ENCODE data around the gene SEPTIN6. TPM values are rescaled to one million over a fixed set of nuclear protein-coding genes. Genes with fewer than 3 reads are reported as not detected.

SEPTIN6 gene
- polyA plus RNA-seq, 1 of the 3 experiments (the other 2 are of a cell fraction), result 33.1 TPM

DNA sequence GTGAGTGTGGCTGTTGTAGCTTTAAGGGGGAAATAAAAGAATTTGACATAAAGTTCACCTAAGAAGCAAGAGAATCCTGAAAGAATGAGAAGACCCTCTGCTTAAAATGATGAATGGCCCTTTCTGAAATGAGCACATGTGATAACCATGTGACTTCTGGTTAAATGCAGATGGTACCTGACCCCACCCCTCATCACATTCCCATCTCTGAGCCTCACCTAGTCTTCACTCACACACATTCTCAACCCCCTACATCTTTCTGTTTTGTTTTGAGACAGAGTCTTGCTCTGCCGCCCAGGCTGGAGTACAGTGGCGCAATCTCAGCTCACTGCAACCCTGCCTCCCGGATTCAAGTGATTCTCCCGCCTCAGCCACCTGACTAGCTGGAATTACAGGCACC, 31.5 kb downstream of the SEPTIN6 start:
- H3K79me2 ChIP-seq (ENCODE audit: insufficient read depth), result no peaks in the 10 kb centered on the region
- no peaks in the 10 kb centered on the region; the same call in 1 of the 2 replicates for H3K27me3 ChIP-seq (ENCODE audit: insufficient read depth)
- H3K9ac ChIP-seq, result no peak overlapping the region
- no peaks in the 10 kb centered on the region for H3K9me3 ChIP-seq
- no peak overlapping the region for H3K4me2 ChIP-seq
- no peak overlapping the region for H3K4me3 ChIP-seq (ENCODE audit: low read depth in 2 of 2, low read length in 1 of 2)
- DNase-seq, result no peak
- H3F3A ChIP-seq (replicated peaks; ENCODE audit: insufficient read depth), result peaks cover 4% of the 10 kb centered on the region
- ChIA-PET CTCF (interaction anchor here (1.2 to 1.6 kb wide), 2 partner anchors 68 to 97 kb away, joined by 3 to 4 read pairs; partner anchors contain the start of gene SOWAHD), POLR2A (no interaction called here)
- no peak overlapping the region for H2AFZ ChIP-seq (ENCODE audit: low read depth)
- H3K4me1 ChIP-seq (ENCODE audit: control insufficient read depth in 1 of 2, insufficient read depth in 2 of 2, low read depth in 1 of 2, low read length in 1 of 2), result peaks cover 0 to 2% of the 10 kb centered on the region in 2 experiments; a peak in 1 of 4 replicates
- H3K36me3 ChIP-seq (replicated peaks in 1 of 2; ENCODE audit: control insufficient read depth in 1 of 2, insufficient read depth in 2 of 2, low read length in 1 of 2), result no peaks in the 10 kb centered on the region
- no peaks in the 10 kb centered on the region for H3K9me2 ChIP-seq
- no peak overlapping the region for H3K27ac ChIP-seq (ENCODE audit: low read depth in 2 of 2, low read length in 1 of 2)
- 42% methylated on average over 4 of the region's 4 CpGs for WGBS (ENCODE audit: low lambda C conversion rate)
- TF ChIP-seq RAD21 (IDR thresholded peaks at IDR 0.05; ENCODE audit: low read length), result no peak
- TF ChIP-seq FOXM1 (IDR thresholded peaks at IDR 0.05; ENCODE audit: low read depth), result no peak
- no peak for TF ChIP-seq TCF12 (IDR thresholded peaks at IDR 0.05)
- no peak for TF ChIP-seq YY1 (IDR thresholded peaks at IDR 0.05; ENCODE audit: low read depth)
- TF ChIP-seq MEF2A (IDR thresholded peaks at IDR 0.05; ENCODE audit: borderline replicate concordance, low read depth), result no peak
- TF ChIP-seq ELF1 (IDR thresholded peaks at IDR 0.05), result no peak
- TF ChIP-seq, protein P1, sequence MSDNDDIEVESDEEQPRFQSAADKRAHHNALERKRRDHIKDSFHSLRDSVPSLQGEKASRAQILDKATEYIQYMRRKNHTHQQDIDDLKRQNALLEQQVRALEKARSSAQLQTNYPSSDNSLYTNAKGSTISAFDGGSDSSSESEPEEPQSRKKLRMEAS (IDR thresholded peaks at IDR 0.05; ENCODE audit: low read depth), result no peak
- no peak for TF ChIP-seq MXI1 (IDR thresholded peaks at IDR 0.05; ENCODE audit: low read depth, low read length)
- TF ChIP-seq, protein P2, sequence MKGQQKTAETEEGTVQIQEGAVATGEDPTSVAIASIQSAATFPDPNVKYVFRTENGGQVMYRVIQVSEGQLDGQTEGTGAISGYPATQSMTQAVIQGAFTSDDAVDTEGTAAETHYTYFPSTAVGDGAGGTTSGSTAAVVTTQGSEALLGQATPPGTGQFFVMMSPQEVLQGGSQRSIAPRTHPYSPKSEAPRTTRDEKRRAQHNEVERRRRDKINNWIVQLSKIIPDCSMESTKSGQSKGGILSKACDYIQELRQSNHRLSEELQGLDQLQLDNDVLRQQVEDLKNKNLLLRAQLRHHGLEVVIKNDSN (IDR thresholded peaks at IDR 0.05; ENCODE audit: borderline replicate concordance, low read depth), result no peak
- TF ChIP-seq RXRA (IDR thresholded peaks at IDR 0.05; ENCODE audit: borderline replicate concordance, low read depth), result no peak
- no peak for TF ChIP-seq GATA2 (CRISPR knock-in tag; IDR thresholded peaks at IDR 0.05)
- no peaks in the 10 kb centered on the region for H4K20me1 ChIP-seq (ENCODE audit: insufficient read depth)

DNA sequence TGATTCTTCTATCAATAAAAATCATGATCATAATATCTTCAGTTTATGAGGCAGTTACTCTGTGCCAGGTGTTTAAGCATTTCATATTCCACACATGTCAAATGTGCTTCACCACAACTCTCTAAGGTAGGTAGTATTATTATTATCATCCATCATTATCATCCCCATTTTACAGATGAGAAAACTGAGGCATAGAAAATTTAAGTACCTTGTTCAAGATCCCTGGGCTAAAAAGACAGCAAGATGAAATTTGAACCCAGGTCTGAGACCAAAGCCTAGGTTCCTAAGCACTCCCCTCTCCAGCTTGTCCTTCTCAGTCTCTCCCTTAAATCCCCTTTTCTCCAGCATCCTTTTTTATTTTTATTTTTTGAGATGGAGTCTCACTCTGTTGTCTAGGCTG, 33.4 kb downstream of the SEPTIN6 start:
- Histone ChIP-seq H4K20me1 (ENCODE audit: insufficient read depth) (no peaks in the 10 kb centered on the region), H3K27ac (ENCODE audit: low read depth in 2 of 2, low read length in 1 of 2) (no peak overlapping the region), H3K9ac (no peak overlapping the region), H3K4me3 (ENCODE audit: low read depth in 2 of 2, low read length in 1 of 2) (no peak overlapping the region), H2AFZ (ENCODE audit: low read depth) (no peak overlapping the region), H3K9me3 (no peaks in the 10 kb centered on the region), H3K79me2 (ENCODE audit: insufficient read depth) (no peaks in the 10 kb centered on the region), H3K36me3 (replicated peaks in 1 of 2; ENCODE audit: control insufficient read depth in 1 of 2, insufficient read depth in 2 of 2, low read length in 1 of 2) (no peaks in the 10 kb centered on the region), H3F3A (replicated peaks; ENCODE audit: insufficient read depth) (peaks cover 9% of the 10 kb centered on the region), H3K4me1 (ENCODE audit: control insufficient read depth in 1 of 2, insufficient read depth in 2 of 2, low read depth in 1 of 2, low read length in 1 of 2) (peaks cover 0 to 2% of the 10 kb centered on the region in 2 experiments; a peak in 1 of 4 replicates), H3K9me2 (no peaks in the 10 kb centered on the region), H3K27me3 (ENCODE audit: insufficient read depth) (peaks cover 2% of the 10 kb centered on the region; the same call in 1 of the 2 replicates), H3K4me2 (no peak overlapping the region)
- CTCF ChIA-PET, result interaction anchor here (0.6 kb wide), 1 partner anchor 70 kb away, joined by 3 read pairs; no protein-coding TSS in a partner anchor
- no peak for TF ChIP-seq SMC3 (IDR thresholded peaks at IDR 0.05; ENCODE audit: low read depth, low read length)
- TF ChIP-seq, protein P3, sequence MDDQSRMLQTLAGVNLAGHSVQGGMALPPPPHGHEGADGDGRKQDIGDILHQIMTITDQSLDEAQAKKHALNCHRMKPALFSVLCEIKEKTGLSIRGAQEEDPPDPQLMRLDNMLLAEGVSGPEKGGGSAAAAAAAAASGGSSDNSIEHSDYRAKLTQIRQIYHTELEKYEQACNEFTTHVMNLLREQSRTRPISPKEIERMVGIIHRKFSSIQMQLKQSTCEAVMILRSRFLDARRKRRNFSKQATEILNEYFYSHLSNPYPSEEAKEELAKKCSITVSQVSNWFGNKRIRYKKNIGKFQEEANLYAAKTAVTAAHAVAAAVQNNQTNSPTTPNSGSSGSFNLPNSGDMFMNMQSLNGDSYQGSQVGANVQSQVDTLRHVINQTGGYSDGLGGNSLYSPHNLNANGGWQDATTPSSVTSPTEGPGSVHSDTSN (IDR thresholded peaks at IDR 0.05), result no peak
- TF ChIP-seq, protein P1 (IDR thresholded peaks at IDR 0.05; ENCODE audit: low read depth), result no peak
- no peak for TF ChIP-seq RAD21 (IDR thresholded peaks at IDR 0.05; ENCODE audit: low read length)
- TF ChIP-seq, protein P4, sequence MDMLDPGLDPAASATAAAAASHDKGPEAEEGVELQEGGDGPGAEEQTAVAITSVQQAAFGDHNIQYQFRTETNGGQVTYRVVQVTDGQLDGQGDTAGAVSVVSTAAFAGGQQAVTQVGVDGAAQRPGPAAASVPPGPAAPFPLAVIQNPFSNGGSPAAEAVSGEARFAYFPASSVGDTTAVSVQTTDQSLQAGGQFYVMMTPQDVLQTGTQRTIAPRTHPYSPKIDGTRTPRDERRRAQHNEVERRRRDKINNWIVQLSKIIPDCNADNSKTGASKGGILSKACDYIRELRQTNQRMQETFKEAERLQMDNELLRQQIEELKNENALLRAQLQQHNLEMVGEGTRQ (IDR thresholded peaks at IDR 0.05; ENCODE audit: borderline replicate concordance, low read depth, low read length), result no peak
- TF ChIP-seq ELF1 (IDR thresholded peaks at IDR 0.05), result no peak
- TF ChIP-seq TCF12 (IDR thresholded peaks at IDR 0.05), result no peak
- no peak for TF ChIP-seq NFIC (IDR thresholded peaks at IDR 0.05; ENCODE audit: borderline replicate concordance)
- no peak for TF ChIP-seq EZH2phosphoT487 (IDR thresholded peaks at IDR 0.05; ENCODE audit: borderline replicate concordance, low read depth)
- no peak for TF ChIP-seq SIN3A (IDR thresholded peaks at IDR 0.05; ENCODE audit: borderline replicate concordance, low read depth, low read length)
- TF ChIP-seq, protein P2 (IDR thresholded peaks at IDR 0.05; ENCODE audit: borderline replicate concordance, low read depth), result no peak
- no peak for TF ChIP-seq TEAD4 (IDR thresholded peaks at IDR 0.05; ENCODE audit: borderline replicate concordance, insufficient read depth)
- no peak for TF ChIP-seq EP300 (IDR thresholded peaks at IDR 0.05; ENCODE audit: borderline replicate concordance in 1 of 2, low read depth in 1 of 2, low read length in 1 of 2)
- TF ChIP-seq RXRA (IDR thresholded peaks at IDR 0.05; ENCODE audit: borderline replicate concordance, low read depth), result no peak
- POLR2A ChIA-PET, result no interaction called here
- DNase-seq, result no peak

All from SK-N-SH (cell line).